ENCODE results near the gene CLEC4G.
A peak's percentile ranks its signal among the peaks of the same experiment; 100 is the strongest.

The CLEC4G gene

GRCh38 chr19:7691497-7691896 is 40.4 kb downstream of the CLEC4G start:
- DNase-seq = no peak

GRCh38 chr19:7690779-7691258 is 41.1 kb downstream of the CLEC4G start:
- no peak for DNase-seq

GRCh38 chr19:7689165-7689564 is 42.7 kb downstream of the CLEC4G start:
- no peak for DNase-seq

GRCh38 chr19:7687177-7687576 is 44.7 kb downstream of the CLEC4G start:
- no peak for DNase-seq

- no peak for DNase-seq
Observed at GRCh38 chr19:7685546-7686445, 46.1 kb downstream of the CLEC4G start.

GRCh38 chr19:7682175-7682855 is 49.6 kb downstream of the CLEC4G start:
- no peak for DNase-seq

GRCh38 chr19:7681340-7682174 is 50.4 kb downstream of the CLEC4G start:
- DNase-seq = peak; percentile 27

GRCh38 chr19:7680606-7681339 is 51.1 kb downstream of the CLEC4G start, which contains the start of gene TRAPPC5:
Gene TRAPPC5 (plus strand): TSS chr19:7680833. CDS start chr19:7682254, 1,421 bp downstream.
- DNase-seq = peak; percentile 78

- no peak for DNase-seq
Observed at GRCh38 chr19:7679771-7680605, 51.9 kb downstream of the CLEC4G start.

GRCh38 chr19:7678971-7679751 is 52.7 kb downstream of the CLEC4G start:
- DNase-seq = peak; percentile 51
